Measurements from ENCODE around the gene TTLL11. TPM values are rescaled to one million over a fixed set of nuclear protein-coding genes. Genes with fewer than 3 reads are reported as not detected.

TTLL11 gene
- total RNA-seq, 1 donor from 2014 or later, result 4.0 TPM

GRCh38 chr9:121785673-121786542 is 307.2 kb downstream of the TTLL11 start:
- H3K9me3 Mint-ChIP-seq (ENCODE audit: unreplicated experiment), result no peaks in the 10 kb centered on the region
- no peak for TF ChIP-seq CTCF (IDR thresholded peaks at IDR 0.05; ENCODE audit: unreplicated experiment)
- no peak overlapping the region for H3K27ac Mint-ChIP-seq (ENCODE audit: unreplicated experiment)
- no peak for DNase-seq (ENCODE audit: low spot score)
- peaks cover 16% of the 10 kb centered on the region for H3K36me3 Mint-ChIP-seq (ENCODE audit: low read depth, unreplicated experiment)
- H3K27me3 Mint-ChIP-seq (ENCODE audit: unreplicated experiment), result peaks cover 18% of the 10 kb centered on the region
- H3K4me3 Mint-ChIP-seq (ENCODE audit: unreplicated experiment), result no peak overlapping the region
- peaks cover 10% of the 10 kb centered on the region for H3K4me1 Mint-ChIP-seq (ENCODE audit: unreplicated experiment)

GRCh38 chr9:121784731-121785411 is 308.2 kb downstream of the TTLL11 start:
- peaks cover 25% of the 10 kb centered on the region for H3K36me3 Mint-ChIP-seq (ENCODE audit: low read depth, unreplicated experiment)
- H3K27me3 Mint-ChIP-seq (ENCODE audit: unreplicated experiment), result peaks cover 23% of the 10 kb centered on the region
- H3K4me1 Mint-ChIP-seq (ENCODE audit: unreplicated experiment), result peaks cover 10% of the 10 kb centered on the region
- no peaks in the 10 kb centered on the region for H3K9me3 Mint-ChIP-seq (ENCODE audit: unreplicated experiment)
- H3K27ac Mint-ChIP-seq (ENCODE audit: unreplicated experiment), result no peak overlapping the region
- no peak for TF ChIP-seq CTCF (IDR thresholded peaks at IDR 0.05; ENCODE audit: unreplicated experiment)
- no peak overlapping the region for H3K4me3 Mint-ChIP-seq (ENCODE audit: unreplicated experiment)
- DNase-seq (ENCODE audit: low spot score), result no peak

- peaks cover 10% of the 10 kb centered on the region for H3K4me1 Mint-ChIP-seq (ENCODE audit: unreplicated experiment)
- peaks cover 32% of the 10 kb centered on the region for H3K36me3 Mint-ChIP-seq (ENCODE audit: low read depth, unreplicated experiment)
- DNase-seq (ENCODE audit: low spot score), result no peak
- TF ChIP-seq CTCF (IDR thresholded peaks at IDR 0.05; ENCODE audit: unreplicated experiment), result no peak
- H3K27ac Mint-ChIP-seq (ENCODE audit: unreplicated experiment), result no peak overlapping the region
- H3K27me3 Mint-ChIP-seq (ENCODE audit: unreplicated experiment), result peaks cover 26% of the 10 kb centered on the region
- H3K4me3 Mint-ChIP-seq (ENCODE audit: unreplicated experiment), result no peak overlapping the region
- H3K9me3 Mint-ChIP-seq (ENCODE audit: unreplicated experiment), result no peaks in the 10 kb centered on the region
These were observed 309.3 kb downstream of the TTLL11 start for GRCh38 chr9:121783521-121784507.

- no peak for TF ChIP-seq CTCF (IDR thresholded peaks at IDR 0.05; ENCODE audit: unreplicated experiment)
- H3K4me3 Mint-ChIP-seq (ENCODE audit: unreplicated experiment), result no peak overlapping the region
- no peak for DNase-seq (ENCODE audit: low spot score)
- peaks cover 25% of the 10 kb centered on the region for H3K27me3 Mint-ChIP-seq (ENCODE audit: unreplicated experiment)
- peaks cover 32% of the 10 kb centered on the region for H3K36me3 Mint-ChIP-seq (ENCODE audit: low read depth, unreplicated experiment)
- H3K9me3 Mint-ChIP-seq (ENCODE audit: unreplicated experiment), result no peaks in the 10 kb centered on the region
- H3K4me1 Mint-ChIP-seq (ENCODE audit: unreplicated experiment), result peaks cover 10% of the 10 kb centered on the region
- no peak overlapping the region for H3K27ac Mint-ChIP-seq (ENCODE audit: unreplicated experiment)
These were observed 310.0 kb downstream of the TTLL11 start for GRCh38 chr9:121783111-121783510.
